ENCODE data around the gene NBPF1.
"Not testable (repeated sequence)": the region's sequence is repeated elsewhere in the genome, so short reads cannot be mapped to it uniquely, and the experiment has no call there.

The NBPF1 gene

GRCh38 chr1:16613185-16614147 lies at the start of gene NBPF1:
NBPF1 (minus strand) TSS chr1:16613564.
- DNase-seq, result peak; percentile 91 to 99

- not testable (repeated sequence) for DNase-seq
Observed at GRCh38 chr1:16658234-16658633, 44.9 kb upstream of the NBPF1 start.

GRCh38 chr1:16656981-16657683 lies 43.8 kb upstream of the NBPF1 start:
- DNase-seq, result not testable (repeated sequence)

- DNase-seq, result not testable (repeated sequence)
Observed at GRCh38 chr1:16656574-16656973, 43.2 kb upstream of the NBPF1 start.

GRCh38 chr1:16651560-16651959 lies 38.2 kb upstream of the NBPF1 start:
- DNase-seq, result not testable (repeated sequence)

GRCh38 chr1:16649960-16650359 lies 36.6 kb upstream of the NBPF1 start:
- DNase-seq, result not testable (repeated sequence)

- not testable (repeated sequence) for DNase-seq
Observed at GRCh38 chr1:16649390-16649789, 36.0 kb upstream of the NBPF1 start.

- not testable (repeated sequence) for DNase-seq
Observed at GRCh38 chr1:16648756-16649155, 35.4 kb upstream of the NBPF1 start.

- not testable (repeated sequence) for DNase-seq
Observed at GRCh38 chr1:16648250-16648649, 34.9 kb upstream of the NBPF1 start.

- not testable (repeated sequence) for DNase-seq
Observed at GRCh38 chr1:16647179-16648176, 34.1 kb upstream of the NBPF1 start.

GRCh38 chr1:16646716-16647115 lies 33.4 kb upstream of the NBPF1 start:
- DNase-seq, result not testable (repeated sequence)

GRCh38 chr1:16646061-16646664 lies 32.8 kb upstream of the NBPF1 start:
- DNase-seq, result not testable (repeated sequence)

- DNase-seq, result not testable (repeated sequence)
Observed at GRCh38 chr1:16645271-16646060, 32.1 kb upstream of the NBPF1 start.

- DNase-seq, result peak; percentile 82 to 99
Observed at GRCh38 chr1:16644482-16645270, 31.3 kb upstream of the NBPF1 start.

- no peak for DNase-seq
Observed at GRCh38 chr1:16644193-16644481, 30.8 kb upstream of the NBPF1 start.

GRCh38 chr1:16643476-16644192 lies 30.3 kb upstream of the NBPF1 start:
- DNase-seq, result peak in 1 of 2 donors; percentile 17

GRCh38 chr1:16643001-16643411 lies 29.6 kb upstream of the NBPF1 start:
- DNase-seq, result not testable (repeated sequence)

- not testable (repeated sequence) for DNase-seq
Observed at GRCh38 chr1:16642025-16642966, 28.9 kb upstream of the NBPF1 start.

Data from inflammatory macrophage treated with lipopolysaccharide for 1 hour (primary cell).